Uterus (tissue), 4 donors: ENCODE results near the gene NTSR1. TPM values are rescaled to one million over a fixed set of nuclear protein-coding genes. Genes with fewer than 3 reads are reported as not detected.
A peak's percentile ranks its signal among the peaks of the same experiment; 100 is the strongest.

Experiments used
- DNase-seq, 2 donors: peaks; one replicate each; pipeline ENCODE4 v3.0.0-alpha.2; 2019 to 2020
- H3K27ac ChIP-seq, 2 donors: fragments of 200-600 bp; sonication (generic); 1 replicate in 1 of 2; 2 replicates in 1 of 2; pipeline ENCODE4 v1.5.1; 2016 to 2018
- H3K27me3 ChIP-seq, 2 donors: fragments of 200-600 bp; sonication (generic); one replicate each; pipeline ENCODE4 v1.5.1; 2018 to 2019; ENCODE audit warnings: control low read depth in 1 of 2
- H3K36me3 ChIP-seq, 2 donors: fragments of 200-600 bp; sonication (generic); one replicate each; pipeline ENCODE4 v1.5.1; 2019; ENCODE audit warnings: control low read depth in 1 of 2
- H3K4me1 ChIP-seq, 2 donors: fragments of 200-600 bp; sonication (generic); one replicate each; pipeline ENCODE4 v1.5.1; 2018 to 2019; ENCODE audit warnings: control low read depth in 1 of 2
- H3K4me3 ChIP-seq, 2 donors: fragments of 200-600 bp; sonication (generic); 1 replicate in 1 of 2; 2 replicates in 1 of 2; pipeline ENCODE4 v1.5.1; 2018 to 2019; ENCODE audit warnings: mild to moderate bottlenecking in 1 of 2
- H3K9me3 ChIP-seq, 2 donors: fragments of 200-600 bp; sonication (generic); one replicate each; pipeline ENCODE4 v1.5.1; 2019; ENCODE audit warnings: control low read depth in 1 of 2
- CTCF ChIP-seq, 4 experiments: fragments of 200-600 bp in 2 of 4; fragments of 450-650 bp in 2 of 4; sonication (generic) in 2 of 4; IDR thresholded peaks; one replicate each; pipeline ENCODE4 v1.5.1; 2016 to 2019; ENCODE audit warnings: antibody characterized with exemption in 4 of 4, mild to moderate bottlenecking in 2 of 4, moderate library complexity in 1 of 4
- POLR2A ChIP-seq, 2 donors: fragments of 450-650 bp; IDR thresholded peaks; one replicate each; pipeline ENCODE4 v1.6.1; 2016; ENCODE audit warnings: antibody characterized with exemption in 2 of 2, mild to moderate bottlenecking in 1 of 2, moderate library complexity in 1 of 2
- intact Hi-C: fragments of 100-400 bp; cut with DNase I; formaldehyde crosslinking; loops from one replicate; pipeline ENCODE4 v1.15.1; 2023; ENCODE audit warnings: low total_unique reads
- total RNA-seq, 4 donors: library from RNA; depleted of rRNA in 3 of 4; stranded (reverse); fragments of >200 nt in 3 of 4; gene quantifications; one replicate each; pipeline versions ENCODE4 v1.1.0 to v1.2.4, GENCODE V29; 2014 to 2023
- donor health status: DM: yes; HTN: yes; CAD: no.

Gene NTSR1
- total RNA-seq, 4 donors from 2014 or later, result not detected

GRCh38 chr20:62802026-62802712 is 93.5 kb downstream of the NTSR1 start:
- intact Hi-C loops, result loop anchor here (10.0 kb wide), 1 partner anchor 397 kb away; the partner anchor contains the start of gene CABLES2
- Histone ChIP-seq H3K9me3 (no peaks in the 10 kb centered on the region), H3K4me1 (peaks cover 0 to 16% of the 10 kb centered on the region in 2 donors), H3K4me3 (no peak overlapping the region), H3K27ac (no peak overlapping the region), H3K27me3 (no peaks in the 10 kb centered on the region), H3K36me3 (no peaks in the 10 kb centered on the region)
- TF ChIP-seq POLR2A (IDR thresholded peaks at IDR 0.05), result no peak
- TF ChIP-seq CTCF (IDR thresholded peaks at IDR 0.05), result no peak
- DNase-seq, result no peak

GRCh38 chr20:62804021-62804626 is 95.5 kb downstream of the NTSR1 start:
- peak in 1 of 4 experiments; percentile 3 for TF ChIP-seq CTCF (IDR thresholded peaks at IDR 0.05)
- no peak for TF ChIP-seq POLR2A (IDR thresholded peaks at IDR 0.05)
- intact Hi-C loops, result loop anchor here (10.0 kb wide), 1 partner anchor 399 kb away; the partner anchor contains the start of gene CABLES2
- Histone ChIP-seq H3K27me3 (no peaks in the 10 kb centered on the region), H3K9me3 (no peaks in the 10 kb centered on the region), H3K4me1 (peaks cover 0 to 25% of the 10 kb centered on the region in 2 donors), H3K36me3 (no peaks in the 10 kb centered on the region), H3K27ac (peak overlapping the region; percentile 87 to 94), H3K4me3 (peak overlapping the region; percentile 57 to 95)
- no peak for DNase-seq

- DNase-seq, result peak; percentile 69 to 73
- intact Hi-C loops, result loop anchor here (10.0 kb wide), 1 partner anchor 400 kb away; the partner anchor contains the start of gene CABLES2
- Histone ChIP-seq H3K27ac (peak within 1 kb of the TSS; percentile 87 to 94), H3K4me3 (peak within 1 kb of the TSS; percentile 57 to 95), H3K4me1 (peaks cover 0 to 25% of the 10 kb centered on the region in 2 donors), H3K9me3 (no peaks in the 10 kb centered on the region), H3K36me3 (no peaks in the 10 kb centered on the region), H3K27me3 (no peaks in the 10 kb centered on the region)
- TF ChIP-seq CTCF (IDR thresholded peaks at IDR 0.05) (no peak), POLR2A (IDR thresholded peaks at IDR 0.05) (peak; percentile 45 to 67)
Observed at GRCh38 chr20:62804627-62805154, 96.1 kb downstream of the NTSR1 start, which contains the start of gene OGFR. OGFR (plus strand) TSS chr20:62804835; CDS start chr20:62804860, 25 bp downstream.

- intact Hi-C loops, result loop anchor here (10.0 kb wide), 1 partner anchor 400 kb away; the partner anchor contains the start of gene CABLES2
- H3K4me3 ChIP-seq, result peak overlapping the region; percentile 57 to 95
- peaks cover 0 to 25% of the 10 kb centered on the region in 2 donors for H3K4me1 ChIP-seq
- DNase-seq, result no peak
- peak overlapping the region; percentile 87 to 94 for H3K27ac ChIP-seq
- no peaks in the 10 kb centered on the region for H3K36me3 ChIP-seq
- no peaks in the 10 kb centered on the region for H3K27me3 ChIP-seq
- no peak for TF ChIP-seq POLR2A (IDR thresholded peaks at IDR 0.05)
- peak in 1 of 4 experiments; percentile 1 for TF ChIP-seq CTCF (IDR thresholded peaks at IDR 0.05)
- H3K9me3 ChIP-seq, result no peaks in the 10 kb centered on the region
Observed at GRCh38 chr20:62805155-62805710, 96.6 kb downstream of the NTSR1 start.
